22Rv1 (cell line): ENCODE measurements around the gene SIL1.

Experiments used
- ZFX ChIP-seq: fragments of 450-650 bp; IDR thresholded peaks from 2 replicates; pipeline ENCODE4 v1.6.1; 2017; ENCODE audit warnings: antibody characterized with exemption, borderline replicate concordance
- TF ChIP-seq, protein P1 (sequence below): fragments of 450-650 bp; IDR thresholded peaks from 2 replicates; pipeline ENCODE4 v1.5.1; 2017; ENCODE audit warnings: mild to moderate bottlenecking

DNA sequence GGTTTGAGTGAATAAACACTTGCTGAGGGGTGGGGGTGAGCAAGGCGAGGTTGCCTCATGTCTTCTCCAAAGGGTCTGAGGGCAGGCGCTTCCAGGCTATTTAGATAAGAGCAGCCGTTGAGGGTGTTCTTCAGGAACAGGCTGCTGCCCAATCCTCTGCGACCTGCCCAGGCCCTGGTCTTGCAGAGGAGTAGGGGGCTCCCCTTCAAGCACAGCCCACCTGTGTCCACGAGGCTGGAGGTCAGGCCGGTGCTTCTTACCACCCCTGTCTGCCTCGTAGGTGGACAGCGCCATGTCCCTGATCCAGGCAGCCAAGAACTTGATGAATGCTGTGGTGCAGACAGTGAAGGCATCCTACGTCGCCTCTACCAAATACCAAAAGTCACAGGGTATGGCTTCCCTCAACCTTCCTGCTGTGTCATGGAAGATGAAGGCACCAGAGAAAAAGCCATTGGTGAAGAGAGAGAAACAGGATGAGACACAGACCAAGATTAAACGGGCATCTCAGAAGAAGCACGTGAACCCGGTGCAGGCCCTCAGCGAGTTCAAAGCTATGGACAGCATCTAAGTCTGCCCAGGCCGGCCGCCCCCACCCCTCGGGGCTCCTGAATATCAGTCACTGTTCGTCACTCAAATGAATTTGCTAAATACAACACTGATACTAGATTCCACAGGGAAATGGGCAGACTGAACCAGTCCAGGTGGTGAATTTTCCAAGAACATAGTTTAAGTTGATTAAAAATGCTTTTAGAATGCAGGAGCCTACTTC, 264.5 kb downstream of the SIL1 start:
- TF ChIP-seq, protein P1, sequence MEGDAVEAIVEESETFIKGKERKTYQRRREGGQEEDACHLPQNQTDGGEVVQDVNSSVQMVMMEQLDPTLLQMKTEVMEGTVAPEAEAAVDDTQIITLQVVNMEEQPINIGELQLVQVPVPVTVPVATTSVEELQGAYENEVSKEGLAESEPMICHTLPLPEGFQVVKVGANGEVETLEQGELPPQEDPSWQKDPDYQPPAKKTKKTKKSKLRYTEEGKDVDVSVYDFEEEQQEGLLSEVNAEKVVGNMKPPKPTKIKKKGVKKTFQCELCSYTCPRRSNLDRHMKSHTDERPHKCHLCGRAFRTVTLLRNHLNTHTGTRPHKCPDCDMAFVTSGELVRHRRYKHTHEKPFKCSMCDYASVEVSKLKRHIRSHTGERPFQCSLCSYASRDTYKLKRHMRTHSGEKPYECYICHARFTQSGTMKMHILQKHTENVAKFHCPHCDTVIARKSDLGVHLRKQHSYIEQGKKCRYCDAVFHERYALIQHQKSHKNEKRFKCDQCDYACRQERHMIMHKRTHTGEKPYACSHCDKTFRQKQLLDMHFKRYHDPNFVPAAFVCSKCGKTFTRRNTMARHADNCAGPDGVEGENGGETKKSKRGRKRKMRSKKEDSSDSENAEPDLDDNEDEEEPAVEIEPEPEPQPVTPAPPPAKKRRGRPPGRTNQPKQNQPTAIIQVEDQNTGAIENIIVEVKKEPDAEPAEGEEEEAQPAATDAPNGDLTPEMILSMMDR = no peak
- TF ChIP-seq ZFX = no peak
